Keratinocyte (primary cell): ENCODE measurements around the gene PRELP.

Experiments
- EZH2 ChIP-seq: IDR thresholded peaks from one replicate; pipeline ENCODE4 v1.6.1; 2012; ENCODE audit warnings: inconsistent platforms, mild to moderate bottlenecking, low read length, moderate library complexity
- TF ChIP-seq, protein P1 (sequence below), 3 experiments: IDR thresholded peaks in 1 of 3; conservative IDR thresholded peaks in 1 of 3; optimal IDR thresholded peaks in 1 of 3; 2 replicates in 2 of 3; 3 replicates in 1 of 3; pipeline versions ENCODE3 to v1.5.1; 2011; ENCODE audit warnings: low read length in 3 of 3, mild to moderate bottlenecking in 3 of 3, moderate library complexity in 2 of 3, control low read depth in 1 of 3, inconsistent platforms in 1 of 3; ENCODE audit not compliant: insufficient read depth in 2 of 3; ENCODE audit errors: extremely low read depth in 1 of 3

DNA sequence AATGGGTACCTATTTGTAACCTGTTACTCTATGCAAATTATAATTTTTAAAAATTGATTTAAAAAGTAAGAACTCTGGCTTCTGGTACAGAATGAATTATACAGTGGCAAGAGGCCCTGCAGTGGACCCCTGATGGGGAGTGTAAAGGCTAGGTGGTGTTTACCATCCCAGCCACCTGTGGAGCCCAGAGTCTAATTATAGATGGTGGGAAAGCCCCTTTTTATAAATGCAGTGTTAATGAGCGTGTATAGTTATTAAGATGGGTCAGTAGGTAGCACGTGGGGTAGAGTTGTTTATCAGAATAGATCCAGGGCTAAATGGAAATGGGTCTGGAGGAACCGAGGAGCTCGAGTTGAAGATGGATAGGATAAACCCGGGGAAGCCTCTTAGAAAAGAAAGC, 13.9 kb upstream of the PRELP start:
- TF ChIP-seq, protein P1, sequence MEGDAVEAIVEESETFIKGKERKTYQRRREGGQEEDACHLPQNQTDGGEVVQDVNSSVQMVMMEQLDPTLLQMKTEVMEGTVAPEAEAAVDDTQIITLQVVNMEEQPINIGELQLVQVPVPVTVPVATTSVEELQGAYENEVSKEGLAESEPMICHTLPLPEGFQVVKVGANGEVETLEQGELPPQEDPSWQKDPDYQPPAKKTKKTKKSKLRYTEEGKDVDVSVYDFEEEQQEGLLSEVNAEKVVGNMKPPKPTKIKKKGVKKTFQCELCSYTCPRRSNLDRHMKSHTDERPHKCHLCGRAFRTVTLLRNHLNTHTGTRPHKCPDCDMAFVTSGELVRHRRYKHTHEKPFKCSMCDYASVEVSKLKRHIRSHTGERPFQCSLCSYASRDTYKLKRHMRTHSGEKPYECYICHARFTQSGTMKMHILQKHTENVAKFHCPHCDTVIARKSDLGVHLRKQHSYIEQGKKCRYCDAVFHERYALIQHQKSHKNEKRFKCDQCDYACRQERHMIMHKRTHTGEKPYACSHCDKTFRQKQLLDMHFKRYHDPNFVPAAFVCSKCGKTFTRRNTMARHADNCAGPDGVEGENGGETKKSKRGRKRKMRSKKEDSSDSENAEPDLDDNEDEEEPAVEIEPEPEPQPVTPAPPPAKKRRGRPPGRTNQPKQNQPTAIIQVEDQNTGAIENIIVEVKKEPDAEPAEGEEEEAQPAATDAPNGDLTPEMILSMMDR (optimal IDR thresholded peaks at IDR 0.05 in 1 of 3, IDR thresholded peaks at IDR 0.05 in 1 of 3, conservative IDR thresholded peaks at IDR 0.05 in 1 of 3; ENCODE audit: extremely low read depth in 1 of 3, insufficient read depth in 2 of 3, low read length in 3 of 3): no peak
- no peak for TF ChIP-seq EZH2
